ENCODE results near the gene SHISA2. TPM values are rescaled to one million over a fixed set of nuclear protein-coding genes. Genes with fewer than 3 reads are reported as not detected.

Gene SHISA2
- total and polyA plus RNA-seq, 2 of the 8 experiments (the other 6 are each of a cell fraction or from before 2014, with no cell fraction given) = 10.2 to 23.8 TPM

GRCh38 chr13:26047040-26047439 is 4.8 kb downstream of the SHISA2 start:
- CTCF ChIA-PET (ENCODE audit: partially characterized antibody) = no interaction called here
- WGBS, 2 experiments (ENCODE audit: extremely low coverage in 1 of 2, insufficient coverage in 1 of 2, insufficient read length in 1 of 2, insufficient replicate concordance in 2 of 2, low coverage in 1 of 2, low lambda C conversion rate in 2 of 2, missing lambda C conversion rate in 1 of 2) = 96% methylated on average over 4 of the region's 4 CpGs; no CpG with 5 or more reads in 1 of the 2 experiments
- peaks cover 9 to 31% (median 17%) of the 10 kb centered on the region in 4 experiments; a peak in 6 of 7 replicates for H3K27me3 ChIP-seq (replicated peaks in 1 of 4; ENCODE audit: control insufficient read depth in 3 of 4, extremely low read depth in 1 of 4, insufficient read depth in 3 of 4, low read length in 3 of 4)

More at GRCh38 chr13:26047040-26047439, 4.8 kb downstream of the SHISA2 start:
- H3K23me2 ChIP-seq (ENCODE audit: low read depth, low read length) = peaks cover 18% of the 10 kb centered on the region; the same call in 1 of the 2 replicates
- POLR2A ChIA-PET (ENCODE audit: partially characterized antibody) = no interaction called here
- no peak overlapping the region for H3K23ac ChIP-seq (ENCODE audit: insufficient read length)
- H3K4me3 ChIP-seq (ENCODE audit: extremely low read depth in 1 of 4, insufficient read depth in 2 of 4, low read depth in 3 of 4, low read length in 4 of 4) = no peak overlapping the region
- peaks cover 0 to 9% of the 10 kb centered on the region in 2 experiments; a peak in 1 of 4 replicates for H3K79me2 ChIP-seq (ENCODE audit: control insufficient read depth in 1 of 2, insufficient read depth in 2 of 2, low read length in 2 of 2)
- no peak overlapping the region for H3K56ac ChIP-seq (replicated peaks; ENCODE audit: insufficient read length, low read depth, low read length)
- no peak overlapping the region for H2BK12ac ChIP-seq (ENCODE audit: low read depth, low read length)
- no peaks in the 10 kb centered on the region for H3K9me3 ChIP-seq (ENCODE audit: insufficient read depth in 2 of 2, low read depth in 1 of 2, low read length in 1 of 2)
- H2BK120ac ChIP-seq (replicated peaks; ENCODE audit: low read depth, low read length) = no peak overlapping the region
- TF ChIP-seq NANOG (IDR thresholded peaks at IDR 0.05; ENCODE audit: insufficient read depth, low read depth, low read length, poor library complexity, severe bottlenecking) (no peak), ASH2L (IDR thresholded peaks at IDR 0.05; ENCODE audit: low read length) (no peak), HDAC2 (IDR thresholded peaks at IDR 0.05; ENCODE audit: borderline replicate concordance in 1 of 2, low read depth in 2 of 2, low read length in 2 of 2) (no peak), YY1 (IDR thresholded peaks at IDR 0.05; ENCODE audit: low read depth, low read length) (no peak), EP300 (IDR thresholded peaks at IDR 0.05; ENCODE audit: borderline replicate concordance in 1 of 2, low read depth in 2 of 2, low read length in 2 of 2) (no peak), CBX5 (IDR thresholded peaks at IDR 0.05; ENCODE audit: low read depth, low read length) (no peak), NRF1 (IDR thresholded peaks at IDR 0.05; ENCODE audit: low read depth, low read length) (no peak), CHD2 (IDR thresholded peaks at IDR 0.05; ENCODE audit: low read length) (no peak), RXRA (IDR thresholded peaks at IDR 0.05; ENCODE audit: insufficient read depth, low read depth, low read length) (no peak)
- H3K14ac ChIP-seq (ENCODE audit: insufficient read length) = no peak overlapping the region
- H3K4ac ChIP-seq (replicated peaks; ENCODE audit: insufficient read length, low read depth, low read length) = no peak overlapping the region
- no peak overlapping the region for H4K91ac ChIP-seq (replicated peaks; ENCODE audit: insufficient read length, low read length)
- no peak overlapping the region for H3K9ac ChIP-seq (replicated peaks in 1 of 4; ENCODE audit: extremely low read depth in 1 of 4, low read depth in 3 of 4, low read length in 3 of 4)
- no peak overlapping the region for H3K4me2 ChIP-seq (ENCODE audit: insufficient read depth in 1 of 2, low read depth in 2 of 2, low read length in 2 of 2)
- H3K4me1 ChIP-seq (replicated peaks in 1 of 4; ENCODE audit: control insufficient read depth in 3 of 4, insufficient read depth in 4 of 4, low read length in 3 of 4) = peaks cover 0 to 3% (median 2%) of the 10 kb centered on the region in 4 experiments; a peak in 3 of 7 replicates
- DNase-seq (ENCODE audit: low read depth in 1 of 2, low spot score in 2 of 2) (no peak), FAIRE-seq (no peak)
- peaks cover 2 to 9% (median 6%) of the 10 kb centered on the region in 4 experiments; a peak in 5 of 8 replicates for H3K36me3 ChIP-seq (ENCODE audit: control insufficient read depth in 2 of 4, insufficient read depth in 4 of 4, low read length in 3 of 4)
- H3K27ac ChIP-seq (ENCODE audit: low read depth, low read length) = no peak overlapping the region
- no peaks in the 10 kb centered on the region for H3K79me1 ChIP-seq (ENCODE audit: low read depth, low read length)
- H4K5ac ChIP-seq (ENCODE audit: insufficient read length, low read depth, low read length) = no peak overlapping the region
- H2BK15ac ChIP-seq (ENCODE audit: low read length) = no peak overlapping the region
- no peak overlapping the region for H2AK5ac ChIP-seq (ENCODE audit: low read depth, low read length)
- H4K20me1 ChIP-seq (replicated peaks in 1 of 2; ENCODE audit: control insufficient read depth in 1 of 2, insufficient read depth in 2 of 2, low read length in 2 of 2) = peaks cover 2 to 5% of the 10 kb centered on the region in 2 experiments
- H3K18ac ChIP-seq (ENCODE audit: extremely low read depth, low read length) = no peak overlapping the region
- H2BK5ac ChIP-seq (ENCODE audit: low read depth, low read length) = no peak overlapping the region
- H2AFZ ChIP-seq (ENCODE audit: low read length) = no peak overlapping the region
- no peak overlapping the region for H2BK20ac ChIP-seq (ENCODE audit: low read length)
- H4K8ac ChIP-seq (ENCODE audit: extremely low read depth, insufficient read depth, low read length) = no peak overlapping the region
